Measurements from ENCODE around the gene C2orf15. TPM values are rescaled to one million over a fixed set of nuclear protein-coding genes. Genes with fewer than 3 reads are reported as not detected.
"Not testable (repeated sequence)": the region's sequence is repeated elsewhere in the genome, so short reads cannot be mapped to it uniquely, and the experiment has no call there.

C2orf15 gene
- 1.4 TPM for polyA plus RNA-seq (2012; ENCODE audit: missing spikeins)

- TF ChIP-seq TAF1 (IDR thresholded peaks at IDR 0.05; ENCODE audit: borderline replicate concordance, low read depth, low read length) (0 out of 2 replicates have a peak, but pooled peaks have one; percentile 49), POLR2AphosphoS5 (IDR thresholded peaks at IDR 0.05; ENCODE audit: low read depth, low read length) (no peak; the same call in 1 of the 2 replicates), POLR2A (IDR thresholded peaks at IDR 0.05; ENCODE audit: low read depth, low read length) (peak; percentile 80; the same call in 1 of the 2 replicates)
- DNase-seq (ENCODE audit: insufficient read length) (peak; percentile 71), FAIRE-seq (peak; percentile 93)
These were observed at the start of gene C2orf15 for GRCh38 chr2:99141110-99142108. Gene C2orf15, plus strand, starts transcription at chr2:99141707. Its CDS starts 8,852 bp downstream, at chr2:99150559.

DNA sequence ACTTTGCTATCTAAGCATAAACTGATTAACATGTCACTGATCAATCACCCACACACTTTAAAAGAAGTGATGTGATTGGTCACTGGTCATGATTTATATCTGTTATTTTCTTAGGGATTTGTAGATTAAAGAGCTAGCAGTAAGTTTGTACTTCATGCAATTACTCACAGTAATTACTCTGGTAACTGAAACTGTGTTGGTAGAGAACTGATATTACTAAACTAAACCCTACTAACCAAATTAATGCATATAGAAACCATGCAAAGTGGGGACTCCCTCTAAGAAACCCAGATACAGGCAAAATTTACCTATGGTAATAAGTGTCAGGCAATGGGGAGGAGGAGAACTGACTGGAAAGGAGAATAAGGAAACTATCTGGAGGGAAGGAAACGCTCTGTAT is 44.8 kb upstream of the C2orf15 start:
- no peak for DNase-seq (ENCODE audit: insufficient read length)
- TF ChIP-seq POLR2A (IDR thresholded peaks at IDR 0.05; ENCODE audit: low read depth, low read length): no peak
- TF ChIP-seq TAF1 (IDR thresholded peaks at IDR 0.05; ENCODE audit: borderline replicate concordance, low read depth, low read length): no peak
- TF ChIP-seq POLR2AphosphoS5 (IDR thresholded peaks at IDR 0.05; ENCODE audit: low read depth, low read length): no peak
- FAIRE-seq: no peak

- no peak for DNase-seq (ENCODE audit: insufficient read length)
- TF ChIP-seq TAF1 (IDR thresholded peaks at IDR 0.05; ENCODE audit: borderline replicate concordance, low read depth, low read length): no peak
- no peak for TF ChIP-seq POLR2A (IDR thresholded peaks at IDR 0.05; ENCODE audit: low read depth, low read length)
- no peak for TF ChIP-seq POLR2AphosphoS5 (IDR thresholded peaks at IDR 0.05; ENCODE audit: low read depth, low read length)
- no peak for FAIRE-seq
These were observed 39.8 kb upstream of the C2orf15 start for GRCh38 chr2:99101697-99102096.

DNA sequence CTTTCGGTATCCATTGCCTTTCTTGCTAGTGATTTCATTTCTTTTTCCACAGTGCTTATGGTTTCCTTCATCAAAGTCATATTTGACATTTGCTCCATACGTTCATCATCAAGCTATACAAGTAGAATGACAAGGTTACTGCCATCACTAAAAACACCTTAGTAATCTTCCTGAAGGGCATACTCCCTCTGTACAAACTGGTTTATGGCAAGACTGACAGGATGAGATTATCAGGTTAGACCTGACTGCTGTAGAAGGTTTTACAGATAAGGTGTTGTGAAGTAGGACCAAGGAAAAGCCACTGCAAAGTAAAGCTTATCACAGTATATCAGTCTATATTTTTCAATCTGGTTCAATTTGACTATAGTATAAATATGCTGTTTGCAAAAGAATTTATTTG is 37.5 kb upstream of the C2orf15 start:
- TF ChIP-seq POLR2AphosphoS5 (IDR thresholded peaks at IDR 0.05; ENCODE audit: low read depth, low read length) (no peak), POLR2A (IDR thresholded peaks at IDR 0.05; ENCODE audit: low read depth, low read length) (no peak), TAF1 (IDR thresholded peaks at IDR 0.05; ENCODE audit: borderline replicate concordance, low read depth, low read length) (no peak)
- FAIRE-seq (no peak), DNase-seq (ENCODE audit: insufficient read length) (no peak)

DNA sequence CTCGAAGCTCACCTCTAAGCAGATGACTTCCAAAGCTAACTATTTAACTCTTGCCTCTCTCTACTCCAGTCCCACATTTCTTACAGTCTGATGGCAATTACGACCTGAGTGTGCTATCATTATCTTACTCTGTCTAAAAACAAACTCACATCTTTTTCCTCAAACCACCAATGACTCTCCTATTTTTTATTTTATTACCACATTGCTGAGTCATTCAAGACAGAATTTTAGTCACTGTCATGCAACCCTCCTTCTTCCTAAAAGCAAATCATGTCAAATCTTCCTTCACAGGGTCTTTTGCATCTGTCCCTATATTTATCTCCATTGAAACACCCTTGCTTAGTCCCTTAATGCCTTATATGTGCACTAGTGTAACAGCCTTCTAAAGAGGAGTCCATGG is 34.6 kb upstream of the C2orf15 start:
- DNase-seq (ENCODE audit: insufficient read length) (no peak), FAIRE-seq (no peak)
- no peak for TF ChIP-seq POLR2A (IDR thresholded peaks at IDR 0.05; ENCODE audit: low read depth, low read length)
- TF ChIP-seq TAF1 (IDR thresholded peaks at IDR 0.05; ENCODE audit: borderline replicate concordance, low read depth, low read length): no peak
- no peak for TF ChIP-seq POLR2AphosphoS5 (IDR thresholded peaks at IDR 0.05; ENCODE audit: low read depth, low read length)

DNA sequence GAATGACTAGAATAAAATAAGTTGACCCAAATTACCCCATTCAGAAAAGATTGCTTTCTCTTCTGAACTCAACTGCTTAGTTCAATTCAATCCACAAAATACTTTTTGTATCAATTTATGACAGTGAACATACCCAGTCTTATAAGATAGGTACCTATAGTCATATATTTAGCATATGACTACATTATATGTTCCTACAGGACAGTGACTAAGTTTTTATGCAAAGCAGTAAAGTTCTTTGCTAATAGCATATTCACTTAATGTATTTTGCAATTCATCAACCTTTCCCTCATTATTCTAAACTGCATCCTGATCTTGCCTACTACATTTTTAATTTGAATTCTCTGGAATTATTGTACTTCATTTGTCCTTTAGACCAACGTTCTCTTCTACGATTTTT is 30.3 kb upstream of the C2orf15 start:
- FAIRE-seq (no peak), DNase-seq (ENCODE audit: insufficient read length) (no peak)
- TF ChIP-seq TAF1 (IDR thresholded peaks at IDR 0.05; ENCODE audit: borderline replicate concordance, low read depth, low read length) (no peak), POLR2AphosphoS5 (IDR thresholded peaks at IDR 0.05; ENCODE audit: low read depth, low read length) (no peak), POLR2A (IDR thresholded peaks at IDR 0.05; ENCODE audit: low read depth, low read length) (no peak)

- TF ChIP-seq TAF1 (IDR thresholded peaks at IDR 0.05; ENCODE audit: borderline replicate concordance, low read depth, low read length): no peak
- TF ChIP-seq POLR2A (IDR thresholded peaks at IDR 0.05; ENCODE audit: low read depth, low read length): no peak
- TF ChIP-seq POLR2AphosphoS5 (IDR thresholded peaks at IDR 0.05; ENCODE audit: low read depth, low read length): no peak
- FAIRE-seq (no peak), DNase-seq (ENCODE audit: insufficient read length) (no peak)
These were observed 29.6 kb upstream of the C2orf15 start for GRCh38 chr2:99111945-99112344.

DNA sequence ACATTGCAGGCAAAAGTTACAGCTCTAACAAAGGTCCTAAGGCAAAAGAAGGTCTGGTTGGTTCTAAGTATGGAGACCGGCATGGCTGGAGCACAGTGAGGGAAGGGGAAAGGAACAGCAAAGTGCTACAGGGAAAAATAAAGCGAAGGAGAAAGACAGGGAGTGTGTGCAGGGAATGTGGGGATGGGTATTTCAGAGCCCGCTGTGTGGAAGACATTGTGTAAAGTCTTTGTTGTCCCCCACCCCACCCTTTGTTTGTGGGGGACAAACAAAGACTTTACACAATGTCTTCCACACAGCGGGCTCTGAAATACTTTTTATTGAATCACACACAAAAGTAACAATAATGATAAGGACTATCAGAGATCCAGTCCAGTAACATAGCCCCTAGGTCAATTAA is 28.9 kb upstream of the C2orf15 start:
- no peak for TF ChIP-seq POLR2AphosphoS5 (IDR thresholded peaks at IDR 0.05; ENCODE audit: low read depth, low read length)
- no peak for TF ChIP-seq TAF1 (IDR thresholded peaks at IDR 0.05; ENCODE audit: borderline replicate concordance, low read depth, low read length)
- no peak for TF ChIP-seq POLR2A (IDR thresholded peaks at IDR 0.05; ENCODE audit: low read depth, low read length)
- DNase-seq (ENCODE audit: insufficient read length) (no peak), FAIRE-seq (no peak)

- TF ChIP-seq TAF1 (IDR thresholded peaks at IDR 0.05; ENCODE audit: borderline replicate concordance, low read depth, low read length) (no peak), POLR2AphosphoS5 (IDR thresholded peaks at IDR 0.05; ENCODE audit: low read depth, low read length) (no peak), POLR2A (IDR thresholded peaks at IDR 0.05; ENCODE audit: low read depth, low read length) (no peak)
- no peak for FAIRE-seq
- DNase-seq (ENCODE audit: insufficient read length): no peak
These were observed 13.5 kb upstream of the C2orf15 start for GRCh38 chr2:99127981-99128380.

DNA sequence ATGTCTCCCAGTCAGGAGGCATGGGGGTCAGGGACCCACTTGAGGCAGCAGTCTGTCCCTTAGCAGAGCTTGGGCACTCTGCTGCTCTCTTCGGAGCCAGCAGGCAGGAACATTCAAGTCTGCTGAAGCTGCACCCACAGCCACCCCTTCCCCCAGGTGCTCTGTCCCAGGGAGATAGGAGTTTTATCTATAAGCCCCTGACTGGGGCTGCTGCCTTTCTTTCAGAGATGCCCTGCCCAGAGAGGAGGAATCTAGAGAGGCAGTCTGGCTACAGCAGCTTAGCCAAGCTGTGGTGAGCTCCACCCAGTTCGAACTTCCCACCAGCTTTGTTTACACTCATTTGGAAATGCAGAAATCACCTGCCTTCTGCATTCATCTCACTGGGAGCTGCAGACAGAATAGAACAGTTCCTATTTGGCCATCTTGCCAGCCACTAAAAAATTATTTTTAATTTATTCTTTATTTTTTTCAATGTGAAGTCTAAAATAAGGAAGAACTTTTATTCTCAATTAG is 6.4 kb upstream of the C2orf15 start:
- DNase-seq (ENCODE audit: insufficient read length); FAIRE-seq: not testable (repeated sequence)

DNA sequence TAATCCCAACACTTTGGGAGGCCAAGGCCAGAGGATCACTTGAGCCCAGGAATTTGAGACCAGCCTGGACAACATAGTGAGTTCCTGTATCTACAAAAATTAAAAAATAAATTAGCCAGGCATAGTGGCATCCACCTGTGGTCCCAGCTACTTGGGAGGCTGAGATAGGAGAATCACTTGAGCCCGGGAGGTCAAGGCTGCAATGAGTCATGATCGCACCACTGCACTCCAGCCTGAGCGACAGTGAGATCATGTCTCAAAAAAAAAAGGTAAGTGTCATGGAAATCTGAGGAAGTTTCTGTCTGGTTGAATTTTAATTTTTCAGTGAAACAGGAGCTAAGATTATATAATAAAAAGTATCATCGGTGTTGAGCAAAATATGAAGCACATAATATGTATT is 2.5 kb upstream of the C2orf15 start:
- no peak for TF ChIP-seq POLR2AphosphoS5 (IDR thresholded peaks at IDR 0.05; ENCODE audit: low read depth, low read length)
- no peak for TF ChIP-seq TAF1 (IDR thresholded peaks at IDR 0.05; ENCODE audit: borderline replicate concordance, low read depth, low read length)
- TF ChIP-seq POLR2A (IDR thresholded peaks at IDR 0.05; ENCODE audit: low read depth, low read length): no peak
- FAIRE-seq (no peak), DNase-seq (ENCODE audit: insufficient read length) (no peak)
